Transverse colon (tissue), 4 donors: Measurements from ENCODE around the gene ARHGEF35. TPM values are rescaled to one million over a fixed set of nuclear protein-coding genes. Genes with fewer than 3 reads are reported as not detected.

Experiments used
- DNase-seq: peaks from one replicate; pipeline ENCODE4 v3.0.0-alpha.2; 2019
- H3K27ac ChIP-seq, 4 donors: fragments of 200-600 bp; sonication (generic); 2 replicates each; pipeline ENCODE4 v1.5.1; 2016 to 2018; ENCODE audit warnings: inconsistent platforms in 4 of 4
- H3K27me3 ChIP-seq: fragments of 200-600 bp; sonication (generic); 2 replicates; pipeline ENCODE4 v1.5.1; 2017; ENCODE audit warnings: inconsistent platforms
- H3K36me3 ChIP-seq, 4 donors: fragments of 200-600 bp; sonication (generic); 2 replicates each; pipeline ENCODE4 v1.5.1; 2017 to 2019; ENCODE audit warnings: inconsistent platforms in 4 of 4
- H3K4me1 ChIP-seq, 4 donors: fragments of 200-600 bp; sonication (generic); 2 replicates each; pipeline ENCODE4 v1.5.1; 2017 to 2020; ENCODE audit warnings: inconsistent platforms in 4 of 4
- H3K4me3 ChIP-seq, 4 donors: fragments of 200-600 bp; sonication (generic); 1 replicate in 1 of 4; 2 replicates in 3 of 4; pipeline versions ENCODE4 v1.5.1 to v1.6.1; 2017 to 2019; ENCODE audit warnings: inconsistent platforms in 4 of 4
- H3K9me3 ChIP-seq, 2 donors: fragments of 200-600 bp; sonication (generic); 2 replicates each; pipeline ENCODE4 v1.5.1; 2017 to 2019; ENCODE audit warnings: inconsistent platforms in 2 of 2
- CTCF ChIP-seq, 5 experiments: fragments of 200-600 bp in 3 of 5; fragments of 450-650 bp in 2 of 5; sonication (generic) in 3 of 5; IDR thresholded peaks; 1 replicate in 2 of 5; 2 replicates in 3 of 5; pipeline ENCODE4 v1.5.1; 2016 to 2017; ENCODE audit warnings: antibody characterized with exemption in 5 of 5, inconsistent platforms in 3 of 5, mild to moderate bottlenecking in 2 of 5, moderate library complexity in 1 of 5
- EP300 ChIP-seq: sonication (generic); formaldehyde crosslinking; IDR thresholded peaks from one replicate; pipeline ENCODE4 v1.6.1; 2017; ENCODE audit warnings: antibody characterized with exemption, low read depth
- POLR2A ChIP-seq: fragments of 450-650 bp; IDR thresholded peaks from one replicate; pipeline ENCODE4 v1.6.1; 2016; ENCODE audit warnings: antibody characterized with exemption, mild to moderate bottlenecking, moderate library complexity
- POLR2AphosphoS5 ChIP-seq, 3 donors: sonication (generic); formaldehyde crosslinking; IDR thresholded peaks; one replicate each; pipeline ENCODE4 v1.6.1; 2016; ENCODE audit warnings: antibody characterized with exemption in 3 of 3
- WGBS, 2 donors: methylation state at CpG; one replicate each; pipeline ENCODE4 v1.1.5; 2018; ENCODE audit warnings: low coverage in 1 of 2; 5-methylcytosine and 5-hydroxymethylcytosine counted together
- in situ Hi-C, 4 donors: fragments of 200-750 bp; cut with MboI; loops; one replicate each; pipeline versions ENCODE4 v1.15.0 to v1.15.1; 2017; ENCODE audit warnings: low sequenced_read_pairs in 3 of 4, low pct_ligation_motif_present in 1 of 4, low pct_unique_long_range_greater_than_20kb in 1 of 4
- intact Hi-C: fragments of 100-400 bp; cut with DNase I; formaldehyde crosslinking; loops from one replicate; pipeline ENCODE4 v1.15.1; 2023; ENCODE audit warnings: low total_unique reads
- total RNA-seq, 4 donors: library from RNA; depleted of rRNA; stranded (reverse); fragments of >200 nt; gene quantifications; one replicate each; pipeline ENCODE4 v1.1.0, GENCODE V29; 2016

The ARHGEF35 gene
- total RNA-seq, 4 donors from 2014 or later, result 4.6 to 29.1 (median 26.3) TPM

- no peak overlapping the region for H3K27ac ChIP-seq
- H3K4me1 ChIP-seq, result no peaks in the 10 kb centered on the region
- DNase-seq, result no peak
- WGBS, 2 donors, result 87 to 93% methylated on average over 1 of the region's 1 CpG
- in situ Hi-C loops, result loop anchor here in 1 of 4 donors (25.0 kb wide), 1 partner anchor 228 kb away; no protein-coding TSS in a partner anchor
- no peaks in the 10 kb centered on the region for H3K9me3 ChIP-seq
- TF ChIP-seq CTCF (IDR thresholded peaks at IDR 0.05) (no peak), POLR2A (no peak), EP300 (no peak), POLR2AphosphoS5 (IDR thresholded peaks at IDR 0.05) (no peak)
- no peak overlapping the region for H3K4me3 ChIP-seq
- H3K36me3 ChIP-seq, result no peaks in the 10 kb centered on the region
- no peaks in the 10 kb centered on the region for H3K27me3 ChIP-seq
- intact Hi-C loops, result no loop called here
Observed at GRCh38 chr7:144158861-144159260, 36.8 kb downstream of the ARHGEF35 start.

- Histone ChIP-seq H3K27me3 (no peaks in the 10 kb centered on the region), H3K27ac (no peak overlapping the region), H3K9me3 (peaks cover 20 to 22% of the 10 kb centered on the region in 2 donors), H3K36me3 (no peaks in the 10 kb centered on the region), H3K4me3 (no peak overlapping the region), H3K4me1 (no peaks in the 10 kb centered on the region)
- TF ChIP-seq POLR2AphosphoS5 (IDR thresholded peaks at IDR 0.05) (no peak), CTCF (IDR thresholded peaks at IDR 0.05) (no peak), EP300 (no peak), POLR2A (no peak)
- no peak for DNase-seq
- intact Hi-C loops (no loop called here), in situ Hi-C loops (no loop called here)
- WGBS, 2 donors, result 69 to 79% methylated on average over 2 of the region's 2 CpGs
Observed at GRCh38 chr7:144148224-144148827, 47.3 kb downstream of the ARHGEF35 start.

GRCh38 chr7:144144426-144144825, 51.2 kb downstream of the ARHGEF35 start:
- 96 to 97% methylated on average over 3 of the region's 3 CpGs for WGBS, 2 donors
- TF ChIP-seq POLR2AphosphoS5 (IDR thresholded peaks at IDR 0.05) (no peak), CTCF (IDR thresholded peaks at IDR 0.05) (no peak), EP300 (no peak), POLR2A (no peak)
- no peak for DNase-seq

GRCh38 chr7:144142187-144142586, 53.4 kb downstream of the ARHGEF35 start:
- Histone ChIP-seq H3K36me3 (no peaks in the 10 kb centered on the region), H3K4me1 (no peaks in the 10 kb centered on the region), H3K27me3 (no peaks in the 10 kb centered on the region), H3K27ac (no peak overlapping the region), H3K9me3 (peaks cover 0 to 3% of the 10 kb centered on the region in 2 donors), H3K4me3 (no peak overlapping the region)
- no peak for DNase-seq
- TF ChIP-seq POLR2AphosphoS5 (IDR thresholded peaks at IDR 0.05), result no peak
- no peak for TF ChIP-seq CTCF (IDR thresholded peaks at IDR 0.05)
- no peak for TF ChIP-seq EP300
- no peak for TF ChIP-seq POLR2A
- in situ Hi-C loops (no loop called here), intact Hi-C loops (no loop called here)
- WGBS, 2 donors, result 85% methylated on average over 3 of the region's 3 CpGs; no CpG with 5 or more reads in 1 of the 2 donors

More at GRCh38 chr7:144144426-144144825, 51.2 kb downstream of the ARHGEF35 start:
- Histone ChIP-seq H3K4me3 (no peak overlapping the region), H3K27ac (no peak overlapping the region), H3K36me3 (no peaks in the 10 kb centered on the region), H3K4me1 (no peaks in the 10 kb centered on the region), H3K9me3 (peaks cover 11 to 16% of the 10 kb centered on the region in 2 donors), H3K27me3 (no peaks in the 10 kb centered on the region)
- intact Hi-C loops (no loop called here), in situ Hi-C loops (no loop called here)
